ENCODE measurements around the gene DENND1A. TPM values are rescaled to one million over a fixed set of nuclear protein-coding genes. Genes with fewer than 3 reads are reported as not detected.

Gene DENND1A
- total and polyA plus RNA-seq, 4 experiments from 2014 or later: 1.4 to 14.2 (median 9.9) TPM

Small RNAs within 50 kb of the gene (microRNA-seq; reads per million reads assigned to microRNA genes)
- gene MIR601 (ENCODE audit: borderline microRNAs expressed, borderline number of aligned reads, borderline replicate concordance) (not detected), gene MIR7150 (ENCODE audit: borderline microRNAs expressed, borderline number of aligned reads, borderline replicate concordance) (not detected)

Other genes with a start within 250 kb of the DENND1A start
- not detected for gene LHX2, start 81.6 kb upstream of the DENND1A start, total RNA-seq
- not detected for gene LHX2, start 81.6 kb upstream of the DENND1A start, polyA plus RNA-seq